ENCODE results near the gene CPA5.

GRCh38 chr7:130319541-130319940 is 25.1 kb upstream of the CPA5 start:
- TF ChIP-seq EZH2 (IDR thresholded peaks at IDR 0.05; ENCODE audit: borderline replicate concordance, low read depth, low read length, severe bottlenecking) (no peak), CTCF (IDR thresholded peaks at IDR 0.05; ENCODE audit: borderline replicate concordance, extremely low read depth, low read length, poor library complexity, severe bottlenecking) (no peak)
